NB4 (cell line): Measurements from ENCODE around the gene DGKQ.

Source experiments
- DNase-seq: peaks from one replicate; pipeline ENCODE4 v3.0.0; 2010; ENCODE audit warnings: low read depth
- H3K4me3 ChIP-seq: one replicate; pipeline ENCODE4 v1.5.1; 2011; ENCODE audit warnings: mild to moderate bottlenecking, low read depth, low read length, moderate library complexity
- MYC ChIP-seq: IDR thresholded peaks from 2 replicates; pipeline ENCODE4 v1.6.1; 2011; ENCODE audit warnings: low read depth, low read length
- POLR2A ChIP-seq: IDR thresholded peaks from 2 replicates; pipeline ENCODE4 v1.6.1; 2011; ENCODE audit warnings: mild to moderate bottlenecking; ENCODE audit not compliant: insufficient read length; ENCODE audit errors: extremely low read depth
- TF ChIP-seq, protein P1 (sequence below): IDR thresholded peaks from 2 replicates; pipeline ENCODE4 v1.6.1; 2011; ENCODE audit warnings: low read depth, low read length
- TF ChIP-seq, protein P2 (sequence below): IDR thresholded peaks from one replicate; pipeline ENCODE4 v1.5.1; 2012; ENCODE audit warnings: low read depth, low read length

DGKQ gene

DNA sequence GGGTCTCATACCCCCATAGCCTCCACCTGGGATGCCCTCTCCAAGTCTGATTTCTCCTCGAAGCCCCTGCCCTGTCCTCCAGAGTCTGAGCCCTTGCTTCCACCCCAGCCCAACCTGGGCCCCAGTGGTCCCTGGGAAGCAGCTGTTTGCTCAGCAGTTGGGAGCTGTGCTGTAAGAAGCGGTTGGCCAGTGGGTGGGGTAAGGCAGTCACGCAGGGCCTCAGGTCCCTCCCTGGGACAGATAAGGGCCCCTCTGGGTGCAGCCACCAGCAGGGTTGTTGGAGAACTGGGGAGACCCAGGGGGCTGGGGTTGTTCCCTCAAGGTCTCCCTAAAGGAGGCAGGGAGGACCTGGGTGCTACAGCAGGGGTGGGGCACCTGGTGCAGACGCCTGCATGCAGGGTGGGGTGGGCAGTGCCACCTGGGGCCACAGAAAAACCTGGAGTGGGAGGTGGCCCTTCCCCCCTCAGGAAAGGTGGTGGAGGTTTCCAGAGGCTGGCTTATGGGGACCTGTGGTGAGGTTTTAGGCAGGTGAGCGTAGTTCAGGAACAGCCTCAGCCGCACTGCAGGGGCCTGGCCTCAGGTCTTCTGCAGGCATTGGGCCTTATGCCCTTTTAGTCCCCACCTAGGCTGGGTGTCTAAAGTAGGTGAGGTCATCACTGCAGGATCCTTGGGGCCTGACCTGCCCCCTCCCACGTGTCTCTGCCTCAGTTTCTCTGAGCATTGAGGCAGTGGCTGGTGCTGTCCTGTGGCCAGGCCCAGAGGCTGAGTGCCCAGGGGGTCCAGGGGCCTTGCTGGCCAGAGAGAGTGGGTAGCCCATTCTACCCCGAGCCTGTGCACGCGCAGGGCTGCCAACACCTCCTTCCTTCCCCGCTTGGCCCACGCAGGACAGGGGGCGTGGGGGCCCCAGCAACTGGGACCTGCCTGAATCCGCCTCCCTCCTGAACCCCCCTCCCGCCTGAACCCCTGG is 22.9 kb upstream of the DGKQ start:
- peak; percentile 51 for DNase-seq
- TF ChIP-seq MYC = no peak
- TF ChIP-seq, protein P1, sequence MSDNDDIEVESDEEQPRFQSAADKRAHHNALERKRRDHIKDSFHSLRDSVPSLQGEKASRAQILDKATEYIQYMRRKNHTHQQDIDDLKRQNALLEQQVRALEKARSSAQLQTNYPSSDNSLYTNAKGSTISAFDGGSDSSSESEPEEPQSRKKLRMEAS = no peak
- TF ChIP-seq, protein P2, sequence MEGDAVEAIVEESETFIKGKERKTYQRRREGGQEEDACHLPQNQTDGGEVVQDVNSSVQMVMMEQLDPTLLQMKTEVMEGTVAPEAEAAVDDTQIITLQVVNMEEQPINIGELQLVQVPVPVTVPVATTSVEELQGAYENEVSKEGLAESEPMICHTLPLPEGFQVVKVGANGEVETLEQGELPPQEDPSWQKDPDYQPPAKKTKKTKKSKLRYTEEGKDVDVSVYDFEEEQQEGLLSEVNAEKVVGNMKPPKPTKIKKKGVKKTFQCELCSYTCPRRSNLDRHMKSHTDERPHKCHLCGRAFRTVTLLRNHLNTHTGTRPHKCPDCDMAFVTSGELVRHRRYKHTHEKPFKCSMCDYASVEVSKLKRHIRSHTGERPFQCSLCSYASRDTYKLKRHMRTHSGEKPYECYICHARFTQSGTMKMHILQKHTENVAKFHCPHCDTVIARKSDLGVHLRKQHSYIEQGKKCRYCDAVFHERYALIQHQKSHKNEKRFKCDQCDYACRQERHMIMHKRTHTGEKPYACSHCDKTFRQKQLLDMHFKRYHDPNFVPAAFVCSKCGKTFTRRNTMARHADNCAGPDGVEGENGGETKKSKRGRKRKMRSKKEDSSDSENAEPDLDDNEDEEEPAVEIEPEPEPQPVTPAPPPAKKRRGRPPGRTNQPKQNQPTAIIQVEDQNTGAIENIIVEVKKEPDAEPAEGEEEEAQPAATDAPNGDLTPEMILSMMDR = no peak
- no peak for TF ChIP-seq POLR2A
- H3K4me3 ChIP-seq = no peak overlapping the region

DNA sequence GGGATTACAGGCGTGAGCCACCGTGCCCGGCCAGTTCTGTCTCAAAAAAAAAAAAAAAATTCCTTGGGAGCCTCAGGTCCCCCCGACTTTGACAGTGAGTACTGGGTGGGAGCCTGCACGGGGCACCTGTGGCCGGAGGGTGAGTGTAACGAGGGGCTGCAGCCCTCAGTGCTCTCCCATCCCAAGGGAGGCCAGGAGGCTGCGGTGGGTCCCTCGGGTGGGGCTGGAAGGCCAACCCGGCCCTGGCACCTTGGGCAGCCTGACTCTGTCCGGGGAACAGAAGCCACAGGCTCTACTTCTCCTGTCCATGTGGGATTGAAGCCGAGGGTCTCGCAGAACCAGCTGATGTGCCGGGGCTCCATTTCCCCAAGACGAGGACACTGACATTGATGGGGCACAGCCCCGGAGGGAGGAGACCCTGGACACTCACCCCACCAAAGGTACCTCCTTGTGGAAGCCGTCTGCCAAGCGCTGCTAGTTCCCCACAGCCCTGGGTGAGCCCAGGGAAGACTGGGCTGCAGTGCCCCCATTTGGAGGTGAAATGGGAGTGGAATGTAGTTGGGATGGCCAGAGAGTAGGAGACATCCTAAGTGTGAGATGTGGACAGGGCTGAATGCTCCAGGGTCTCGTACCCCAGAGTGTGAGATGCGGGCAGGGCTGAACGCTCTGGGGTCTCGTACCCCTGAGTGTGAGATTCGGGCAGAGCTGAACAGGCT is 22.1 kb upstream of the DGKQ start:
- TF ChIP-seq POLR2A (no peak), MYC (no peak)
- TF ChIP-seq, protein P1 = no peak
- TF ChIP-seq, protein P2 = no peak
- DNase-seq = no peak
- no peak overlapping the region for H3K4me3 ChIP-seq

DNA sequence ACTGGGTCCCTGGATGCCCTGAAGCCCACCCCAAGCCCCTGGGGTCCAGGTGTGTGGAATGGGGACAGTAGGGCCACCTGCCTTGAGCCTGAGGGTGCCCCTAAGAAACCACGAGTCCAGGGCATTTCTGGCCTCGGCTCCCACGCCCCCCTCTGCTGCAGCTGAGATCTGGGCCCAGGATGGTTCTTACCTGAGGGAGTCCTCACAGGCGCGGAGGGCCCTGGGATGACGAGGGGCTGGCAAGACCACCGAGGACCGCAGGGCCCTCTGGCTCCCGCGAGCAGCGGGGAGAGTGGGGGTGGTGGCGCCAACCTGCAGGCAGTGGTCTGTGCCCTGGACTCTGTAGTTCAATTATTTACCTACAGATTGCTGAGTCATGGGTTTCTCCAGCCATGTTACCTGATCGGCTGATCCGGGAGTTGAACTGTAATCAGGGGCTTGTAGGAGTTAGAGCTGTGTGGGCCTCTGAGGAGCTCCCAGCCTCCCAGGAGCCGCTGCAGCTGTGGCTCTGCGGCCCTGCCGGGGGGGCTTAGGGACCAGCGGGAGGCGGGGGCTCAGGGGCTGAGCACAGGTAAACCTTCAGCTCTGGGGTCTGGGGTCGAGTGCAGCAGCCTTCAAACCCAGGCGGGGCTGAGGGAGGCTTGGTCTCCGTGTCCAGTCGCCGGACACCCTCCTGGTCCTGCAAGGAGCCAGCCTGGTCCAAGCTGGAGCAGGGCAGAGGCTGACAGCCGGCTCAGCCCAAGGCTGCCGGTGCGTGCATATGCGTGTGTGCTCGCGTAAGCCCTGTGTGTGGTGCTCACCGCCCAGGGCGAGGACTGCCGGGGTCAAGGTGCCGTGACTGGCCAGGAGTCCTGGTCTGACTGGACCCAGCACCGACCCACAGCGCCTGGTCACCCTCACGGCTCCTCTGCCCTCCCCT is 20.0 kb upstream of the DGKQ start, which contains the start of gene SLC26A1:
SLC26A1 (minus strand) TSS at position 294 of the 919 bp plus-strand sequence. CDS start 1,701 bp downstream, outside the sequence.
- DNase-seq = no peak
- no peak within 1 kb of the TSS for H3K4me3 ChIP-seq
- TF ChIP-seq POLR2A = no peak
- TF ChIP-seq, protein P2 = no peak
- no peak for TF ChIP-seq MYC
- TF ChIP-seq, protein P1 = no peak

DNA sequence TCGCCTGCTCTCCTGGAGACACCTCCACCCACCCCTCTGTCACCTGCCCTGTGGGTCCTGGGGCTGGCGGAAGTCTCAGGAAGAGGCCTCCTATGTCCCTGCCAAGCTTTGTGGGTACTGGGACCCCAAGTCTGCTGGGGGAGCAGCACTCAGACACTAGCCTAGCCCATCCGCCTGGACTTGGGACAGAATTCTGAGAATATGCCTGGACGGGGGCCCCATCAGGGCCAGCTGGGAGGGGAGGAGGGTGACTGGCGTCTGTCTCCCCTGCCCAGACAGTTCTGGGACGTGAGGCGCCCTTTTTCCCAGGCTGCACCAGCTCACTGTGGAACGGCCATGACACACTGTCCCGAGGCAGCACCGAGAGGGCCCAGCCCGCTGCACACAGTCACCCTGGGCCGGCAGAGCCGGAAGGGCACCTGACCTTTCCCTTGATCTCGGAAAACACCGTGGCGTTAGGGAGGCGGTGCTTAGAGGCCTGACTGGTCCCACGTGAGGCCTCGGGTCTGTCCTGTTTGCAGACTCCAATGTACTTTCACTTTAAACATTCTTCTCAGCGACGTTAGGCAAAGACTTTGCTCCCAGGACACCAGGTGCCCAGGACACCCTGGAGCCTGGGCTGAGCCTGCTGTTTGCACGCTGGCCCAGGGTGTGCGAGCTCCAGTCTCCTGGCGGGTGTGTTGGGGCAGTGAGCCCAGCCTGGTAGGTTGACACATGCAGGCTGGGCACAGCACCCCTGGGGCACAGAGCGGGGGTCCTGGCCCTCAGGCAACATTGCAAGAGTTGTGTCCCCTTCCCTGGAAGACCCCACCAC is 19.1 kb upstream of the DGKQ start:
- no peak for TF ChIP-seq POLR2A
- no peak for TF ChIP-seq MYC
- TF ChIP-seq, protein P2 = no peak
- TF ChIP-seq, protein P1 = no peak
- DNase-seq = no peak
- H3K4me3 ChIP-seq = no peak overlapping the region
